Mesenchymal stem cell (in vitro differentiated cells and primary cell): ENCODE results near the gene MYO9B.

Source experiments
- DNase-seq: peaks from one replicate; pipeline ENCODE4 v3.0.0-alpha.2; 2013
- H2AFZ ChIP-seq: one replicate; pipeline ENCODE4 v1.6.1; 2013; ENCODE audit warnings: low read depth, mild to moderate bottlenecking, control low read depth, inconsistent platforms, low read length, moderate library complexity
- H2AK5ac ChIP-seq: 2 replicates; pipeline ENCODE4 v1.6.1; 2013; ENCODE audit warnings: low read length, moderate library complexity, mild to moderate bottlenecking, inconsistent platforms; ENCODE audit not compliant: severe bottlenecking
- H2BK120ac ChIP-seq: one replicate; pipeline ENCODE4 v1.6.1; 2013; ENCODE audit warnings: low read depth, mild to moderate bottlenecking, inconsistent platforms, low read length, moderate library complexity
- H2BK12ac ChIP-seq, 2 experiments: one replicate each; pipeline ENCODE4 v1.6.1; 2013; ENCODE audit warnings: inconsistent platforms in 2 of 2, low read length in 2 of 2, mild to moderate bottlenecking in 2 of 2, moderate library complexity in 2 of 2, control low read depth in 1 of 2
- H2BK15ac ChIP-seq: one replicate; pipeline ENCODE4 v1.6.1; 2013; ENCODE audit warnings: mild to moderate bottlenecking, low read depth, inconsistent platforms; ENCODE audit not compliant: poor library complexity, severe bottlenecking
- H2BK5ac ChIP-seq: 2 replicates; pipeline ENCODE4 v1.6.1; 2013; ENCODE audit warnings: low read depth, mild to moderate bottlenecking, low read length, control low read depth, inconsistent platforms; ENCODE audit not compliant: poor library complexity, severe bottlenecking
- H3K14ac ChIP-seq, 2 experiments: one replicate each; pipeline ENCODE4 v1.6.1; 2013; ENCODE audit warnings: inconsistent platforms in 2 of 2, low read length in 2 of 2, control low read depth in 1 of 2, mild to moderate bottlenecking in 1 of 2, moderate library complexity in 1 of 2
- H3K18ac ChIP-seq, 2 experiments: one replicate each; pipeline ENCODE4 v1.6.1; 2013; ENCODE audit warnings: inconsistent platforms in 2 of 2, low read length in 2 of 2, control low read depth in 1 of 2, low read depth in 1 of 2, mild to moderate bottlenecking in 1 of 2
- H3K23ac ChIP-seq, 2 experiments: one replicate each; pipeline ENCODE4 v1.6.1; 2013; ENCODE audit warnings: inconsistent platforms in 2 of 2, low read length in 2 of 2, mild to moderate bottlenecking in 2 of 2, moderate library complexity in 2 of 2, control low read depth in 1 of 2
- H3K27ac ChIP-seq: 2 replicates; pipeline ENCODE4 v1.5.1; 2013; ENCODE audit warnings: mild to moderate bottlenecking, moderate library complexity, low read length, control low read depth, inconsistent platforms; ENCODE audit not compliant: poor library complexity, severe bottlenecking
- H3K27me3 ChIP-seq, 2 experiments: 2 replicates each; pipeline versions ENCODE4 v1.6.1 to v1.7.0; 2013; ENCODE audit warnings: low read length in 2 of 2, mild to moderate bottlenecking in 2 of 2, moderate library complexity in 2 of 2, control low read depth in 1 of 2, inconsistent platforms in 1 of 2; ENCODE audit not compliant: control insufficient read depth in 1 of 2, insufficient read depth in 1 of 2
- H3K36me3 ChIP-seq, 2 experiments: 2 replicates each; pipeline versions ENCODE4 v1.6.1 to v1.7.0; 2013; ENCODE audit warnings: low read length in 2 of 2, control low read depth in 1 of 2, inconsistent platforms in 1 of 2, low read depth in 1 of 2, mild to moderate bottlenecking in 1 of 2; ENCODE audit not compliant: insufficient read depth in 2 of 2, control insufficient read depth in 1 of 2
- H3K4ac ChIP-seq, 2 experiments: one replicate each; pipeline ENCODE4 v1.6.1; 2013; ENCODE audit warnings: inconsistent platforms in 2 of 2, low read length in 2 of 2, mild to moderate bottlenecking in 2 of 2, moderate library complexity in 2 of 2, control low read depth in 1 of 2, low read depth in 1 of 2
- H3K4me1 ChIP-seq: 2 replicates; pipeline ENCODE4 v1.6.1; 2013; ENCODE audit warnings: low read depth, low read length, control low read depth; ENCODE audit not compliant: control insufficient read depth, insufficient read depth
- H3K4me2 ChIP-seq: 2 replicates; pipeline ENCODE4 v1.6.1; 2013; ENCODE audit warnings: low read length, mild to moderate bottlenecking, inconsistent platforms; ENCODE audit not compliant: poor library complexity, severe bottlenecking
- H3K4me3 ChIP-seq, 2 experiments: 2 replicates each; pipeline versions ENCODE4 v1.5.1 to v1.7.0; 2013; ENCODE audit warnings: low read length in 2 of 2, mild to moderate bottlenecking in 2 of 2, control low read depth in 1 of 2, low read depth in 1 of 2; ENCODE audit not compliant: insufficient read depth in 1 of 2
- H3K79me1 ChIP-seq: replicated peaks from 2 replicates; pipeline ENCODE4 v1.6.1; 2013; ENCODE audit warnings: mild to moderate bottlenecking, control low read depth, low read length, inconsistent platforms; ENCODE audit not compliant: poor library complexity, severe bottlenecking
- H3K9ac ChIP-seq: 2 replicates; pipeline ENCODE4 v1.7.0; 2013; ENCODE audit warnings: mild to moderate bottlenecking, low read length, moderate library complexity
- H3K9me3 ChIP-seq: 2 replicates; pipeline ENCODE4 v1.7.0; 2013; ENCODE audit warnings: mild to moderate bottlenecking, low read length; ENCODE audit not compliant: control insufficient read depth
- H4K8ac ChIP-seq: one replicate; pipeline ENCODE4 v1.6.1; 2013; ENCODE audit warnings: inconsistent platforms, mild to moderate bottlenecking, low read length, moderate library complexity
- H4K91ac ChIP-seq: one replicate; pipeline ENCODE4 v1.6.1; 2013; ENCODE audit warnings: mild to moderate bottlenecking, low read length, inconsistent platforms
- WGBS: methylation state at CpG from one replicate; pipeline ENCODE4 v1.1.7; 2013; ENCODE audit warnings: mixed read lengths; 5-methylcytosine and 5-hydroxymethylcytosine counted together

The MYO9B gene

GRCh38 chr19:17037184-17037583 is 38.4 kb upstream of the MYO9B start:
- H3K14ac ChIP-seq, result no peak overlapping the region
- no peak overlapping the region for H2BK120ac ChIP-seq
- no peak overlapping the region for H2AFZ ChIP-seq
- no peak overlapping the region for H3K9ac ChIP-seq
- DNase-seq, result no peak
- no peaks in the 10 kb centered on the region for H3K9me3 ChIP-seq
- no peak overlapping the region for H3K4me2 ChIP-seq
- H2BK12ac ChIP-seq, result no peak overlapping the region
- no peak overlapping the region for H3K4ac ChIP-seq
- H3K36me3 ChIP-seq, result no peaks in the 10 kb centered on the region
- no peak overlapping the region for H2AK5ac ChIP-seq
- no peak overlapping the region for H3K27ac ChIP-seq
- H3K18ac ChIP-seq, result no peak overlapping the region
- no peak overlapping the region for H2BK15ac ChIP-seq
- no peak overlapping the region for H4K91ac ChIP-seq
- no peak overlapping the region for H4K8ac ChIP-seq
- H3K23ac ChIP-seq, result no peak overlapping the region
- H3K4me3 ChIP-seq, result no peak overlapping the region
- H3K79me1 ChIP-seq, result no peaks in the 10 kb centered on the region
- H2BK5ac ChIP-seq, result no peak overlapping the region
- peaks cover 13 to 33% of the 10 kb centered on the region in 2 experiments for H3K27me3 ChIP-seq
- peaks cover 3% of the 10 kb centered on the region for H3K4me1 ChIP-seq
- WGBS, result 87% methylated on average over 6 of the region's 6 CpGs

- no peaks in the 10 kb centered on the region for H3K9me3 ChIP-seq
- no peak overlapping the region for H3K4ac ChIP-seq
- H2BK5ac ChIP-seq, result no peak overlapping the region
- DNase-seq, result no peak
- H3K4me1 ChIP-seq, result peaks cover 3% of the 10 kb centered on the region
- H4K91ac ChIP-seq, result no peak overlapping the region
- H3K4me3 ChIP-seq, result no peak overlapping the region
- no peak overlapping the region for H2BK120ac ChIP-seq
- no peak overlapping the region for H3K14ac ChIP-seq
- H3K36me3 ChIP-seq, result no peaks in the 10 kb centered on the region
- H3K18ac ChIP-seq, result no peak overlapping the region
- WGBS, result 86% methylated on average over 15 of the region's 15 CpGs
- H4K8ac ChIP-seq, result no peak overlapping the region
- no peak overlapping the region for H3K4me2 ChIP-seq
- no peaks in the 10 kb centered on the region for H3K79me1 ChIP-seq
- H3K27me3 ChIP-seq, result peaks cover 20 to 31% of the 10 kb centered on the region in 2 experiments
- no peak overlapping the region for H2AK5ac ChIP-seq
- no peak overlapping the region for H3K23ac ChIP-seq
- no peak overlapping the region for H3K27ac ChIP-seq
- no peak overlapping the region for H2BK15ac ChIP-seq
- H2BK12ac ChIP-seq, result no peak overlapping the region
- no peak overlapping the region for H3K9ac ChIP-seq
- H2AFZ ChIP-seq, result no peak overlapping the region
Observed at GRCh38 chr19:17037966-17038500, 37.5 kb upstream of the MYO9B start.

- H3K27ac ChIP-seq, result no peak overlapping the region
- no peak overlapping the region for H2AFZ ChIP-seq
- H3K4me1 ChIP-seq, result peaks cover 3% of the 10 kb centered on the region
- DNase-seq, result peak; percentile 15
- H3K4ac ChIP-seq, result no peak overlapping the region
- H3K27me3 ChIP-seq, result peaks cover 25 to 43% of the 10 kb centered on the region in 2 experiments
- no peak overlapping the region for H4K8ac ChIP-seq
- no peaks in the 10 kb centered on the region for H3K9me3 ChIP-seq
- no peaks in the 10 kb centered on the region for H3K79me1 ChIP-seq
- no peak overlapping the region for H2BK5ac ChIP-seq
- H2BK12ac ChIP-seq, result no peak overlapping the region
- H3K36me3 ChIP-seq, result no peaks in the 10 kb centered on the region
- peak overlapping the region; percentile 50 for H2BK15ac ChIP-seq
- no peak overlapping the region for H3K18ac ChIP-seq
- no peak overlapping the region for H3K14ac ChIP-seq
- H2AK5ac ChIP-seq, result no peak overlapping the region
- H3K23ac ChIP-seq, result no peak overlapping the region
- no peak overlapping the region for H4K91ac ChIP-seq
- H3K4me2 ChIP-seq, result no peak overlapping the region
- H3K9ac ChIP-seq, result no peak overlapping the region
- no peak overlapping the region for H2BK120ac ChIP-seq
- no peak overlapping the region for H3K4me3 ChIP-seq
- 33% methylated on average over 6 of the region's 11 CpGs for whole genome bisulfite sequencing
Observed at GRCh38 chr19:17041976-17042375, 33.6 kb upstream of the MYO9B start.

- Histone ChIP-seq H3K9ac (no peak overlapping the region), H2AFZ (no peak overlapping the region), H3K4me3 (no peak overlapping the region), H3K18ac (no peak overlapping the region), H2BK5ac (no peak overlapping the region), H3K4ac (no peak overlapping the region), H3K14ac (no peak overlapping the region), H3K27me3 (peaks cover 23 to 36% of the 10 kb centered on the region in 2 experiments), H3K9me3 (no peaks in the 10 kb centered on the region), H3K27ac (no peak overlapping the region), H3K4me1 (peaks cover 3% of the 10 kb centered on the region), H2BK120ac (no peak overlapping the region), H3K79me1 (no peaks in the 10 kb centered on the region), H2AK5ac (no peak overlapping the region), H4K8ac (no peak overlapping the region), H2BK12ac (no peak overlapping the region), H2BK15ac (no peak overlapping the region), H4K91ac (no peak overlapping the region), H3K4me2 (no peak overlapping the region), H3K36me3 (no peaks in the 10 kb centered on the region), H3K23ac (no peak overlapping the region)
- 77% methylated on average over 7 of the region's 7 CpGs for WGBS
- DNase-seq, result no peak
Observed at GRCh38 chr19:17043744-17044143, 31.8 kb upstream of the MYO9B start.
